Skeletal muscle cell (primary cell): ENCODE data around the gene CDC42BPB.
A peak's percentile ranks its signal among the peaks of the same experiment; 100 is the strongest.
"Not testable (repeated sequence)": the region's sequence is repeated elsewhere in the genome, so short reads cannot be mapped to it uniquely, and the experiment has no call there.

Experiments
- DNase-seq: peaks from one replicate; pipeline ENCODE4 v3.0.0-alpha.2; 2010; ENCODE audit warnings: low read depth
- H3K4me3 ChIP-seq: 2 replicates; pipeline ENCODE4 v1.5.1; 2011; ENCODE audit warnings: low read depth, mild to moderate bottlenecking, control low read depth, low read length, moderate library complexity

Gene CDC42BPB

DNA sequence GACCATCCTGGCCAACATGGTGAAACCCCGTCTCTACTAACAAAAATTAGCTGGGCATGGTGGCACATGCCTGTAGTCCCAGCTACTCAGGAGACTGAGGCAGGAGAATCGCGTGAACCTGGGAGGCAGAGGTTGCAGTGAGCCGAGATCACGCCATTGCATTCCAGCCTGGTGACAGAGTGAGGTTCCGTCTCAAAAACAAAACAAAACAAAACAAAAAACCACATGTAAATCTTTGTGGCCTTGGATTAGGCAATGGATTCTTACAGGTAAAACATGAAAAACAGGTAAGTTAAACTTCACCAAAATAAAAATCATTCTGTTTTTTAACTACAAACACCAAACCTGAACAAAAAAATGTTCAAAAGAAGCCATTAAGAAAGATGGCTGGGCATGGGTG, 31.2 kb downstream of the CDC42BPB start:
- H3K4me3 ChIP-seq, DNase-seq: not testable (repeated sequence)

- peak; percentile 53 for DNase-seq
- peak overlapping the region; percentile 37 for H3K4me3 ChIP-seq
Measured at GRCh38 chr14:103023881-103024473, 33.4 kb downstream of the CDC42BPB start.

- H3K4me3 ChIP-seq = no peak overlapping the region
- DNase-seq = no peak
Measured at GRCh38 chr14:103022685-103023044, 34.7 kb downstream of the CDC42BPB start.

DNA sequence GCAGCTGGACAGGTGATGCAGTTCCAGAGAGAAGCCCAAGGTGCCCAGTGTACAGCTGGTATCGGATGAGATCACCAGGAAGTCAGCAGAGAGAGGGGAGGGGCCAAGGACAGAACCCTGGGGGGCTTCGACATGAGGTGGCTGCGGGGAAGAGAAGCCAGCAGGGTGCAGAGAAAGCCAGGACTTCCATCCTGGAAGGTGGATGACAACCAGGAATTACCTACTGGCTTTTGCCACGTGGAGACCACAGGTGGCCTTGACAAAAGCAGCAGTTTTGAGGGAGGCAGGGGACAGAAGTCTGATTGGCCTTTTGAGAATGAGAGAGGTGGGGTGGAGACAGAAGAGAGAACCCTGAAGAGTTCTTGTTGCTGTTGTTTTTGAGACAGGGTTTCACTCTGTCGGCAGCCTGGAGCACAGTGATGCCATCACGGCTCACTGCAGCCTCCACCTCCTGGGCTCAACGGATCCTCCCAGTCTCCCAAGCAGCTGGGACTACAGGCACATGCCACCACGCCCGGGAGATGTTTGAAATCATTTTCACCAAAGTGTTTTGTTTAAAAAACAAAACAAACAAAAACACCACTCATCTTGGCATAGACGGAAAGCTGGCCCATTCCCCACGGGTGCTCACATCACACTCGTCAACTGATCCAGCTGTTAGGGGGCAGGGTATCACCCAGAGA, 35.2 kb downstream of the CDC42BPB start:
- DNase-seq = no peak
- H3K4me3 ChIP-seq = no peak overlapping the region

GRCh38 chr14:103021684-103022001, 35.7 kb downstream of the CDC42BPB start:
- no peak for DNase-seq
- no peak overlapping the region for H3K4me3 ChIP-seq

DNA sequence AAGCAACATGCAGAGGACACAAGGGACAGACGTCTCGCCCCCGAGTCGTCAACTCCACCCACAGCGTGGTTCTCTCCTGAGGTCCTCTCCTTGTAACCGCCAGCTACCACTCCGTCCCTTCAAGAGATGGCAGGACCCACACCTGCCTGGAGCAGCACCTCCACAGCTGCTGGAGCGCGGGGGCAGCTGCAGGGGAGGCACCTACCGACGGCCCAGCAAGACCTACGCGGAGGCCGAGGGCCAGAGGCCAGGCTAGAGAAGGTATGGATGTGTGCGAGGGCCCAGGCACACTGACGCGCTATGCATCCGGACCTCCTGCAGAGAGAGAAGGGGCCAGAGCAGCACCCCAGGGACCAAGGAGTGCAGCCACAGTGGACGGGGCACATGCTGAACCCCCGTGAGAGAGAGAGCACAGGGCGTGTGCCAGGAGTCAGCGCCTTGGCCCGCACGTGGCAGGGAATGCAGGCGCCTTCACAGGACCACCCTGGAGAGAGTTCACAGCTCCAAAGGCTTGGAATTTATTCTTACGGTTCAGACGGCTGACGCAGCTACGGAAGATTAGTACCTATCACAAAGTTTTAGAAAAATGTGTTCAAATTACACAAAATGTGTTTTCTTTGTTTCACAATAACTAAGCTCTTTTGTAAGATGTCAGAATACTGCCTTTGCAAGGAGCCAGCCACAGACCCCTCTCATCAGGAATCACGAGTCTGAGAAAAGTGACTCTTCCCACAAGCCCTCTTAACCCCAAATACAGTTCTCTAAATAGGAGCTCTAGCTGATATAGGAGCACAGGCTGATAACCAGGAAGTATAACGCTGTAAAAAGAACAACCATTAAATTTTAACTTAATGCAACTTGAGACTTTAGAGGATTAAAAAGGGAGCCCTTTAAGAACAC, 36.8 kb downstream of the CDC42BPB start:
- H3K4me3 ChIP-seq = no peak overlapping the region
- DNase-seq = no peak

- DNase-seq = no peak
- H3K4me3 ChIP-seq = no peak overlapping the region
Measured at GRCh38 chr14:103019826-103020225, 37.5 kb downstream of the CDC42BPB start.

DNA sequence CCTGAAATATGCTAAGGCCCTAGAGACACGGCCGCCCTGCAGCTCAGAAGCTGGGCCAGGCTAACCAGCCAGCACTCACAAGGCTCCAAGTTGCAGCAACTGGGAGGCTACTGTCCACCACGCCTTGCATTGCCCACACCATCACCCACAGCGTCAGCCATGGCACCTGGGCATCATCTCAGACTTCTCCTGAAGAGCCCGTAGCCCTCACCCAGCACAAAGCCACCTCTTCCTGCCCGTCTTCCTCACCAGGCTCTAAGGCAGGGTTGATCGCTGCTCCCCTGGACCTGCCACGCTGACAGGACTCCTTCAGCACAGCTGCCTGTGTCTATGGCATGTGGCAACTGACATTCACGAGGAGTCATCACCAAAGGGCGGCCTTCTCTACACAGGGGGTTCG, 38.1 kb downstream of the CDC42BPB start:
- no peak for DNase-seq
- no peak overlapping the region for H3K4me3 ChIP-seq

GRCh38 chr14:103016594-103016993, 40.8 kb downstream of the CDC42BPB start:
- H3K4me3 ChIP-seq = no peak overlapping the region
- DNase-seq = no peak

- no peak for DNase-seq
- no peak overlapping the region for H3K4me3 ChIP-seq
Measured at GRCh38 chr14:103016071-103016470, 41.3 kb downstream of the CDC42BPB start.

DNA sequence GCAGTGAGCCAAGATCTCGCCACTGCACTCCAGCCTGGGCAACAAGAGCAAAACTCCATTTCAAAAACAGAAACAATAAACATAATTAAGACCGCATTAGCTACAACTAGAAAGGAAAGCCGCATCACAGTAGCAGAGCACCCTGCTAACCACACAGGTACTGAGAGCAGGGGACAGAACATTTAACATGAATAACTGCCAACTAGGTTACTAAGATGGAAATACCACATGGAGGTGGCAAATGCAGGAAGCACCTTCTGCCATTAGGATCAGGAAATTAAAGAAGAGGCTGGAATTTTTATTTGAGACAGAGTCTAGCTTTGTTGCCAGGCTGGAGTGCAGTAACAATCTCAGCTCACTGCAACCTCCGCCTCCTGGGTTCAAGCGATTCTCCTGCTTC, 41.9 kb downstream of the CDC42BPB start:
- no peak for DNase-seq
- no peak overlapping the region for H3K4me3 ChIP-seq

DNA sequence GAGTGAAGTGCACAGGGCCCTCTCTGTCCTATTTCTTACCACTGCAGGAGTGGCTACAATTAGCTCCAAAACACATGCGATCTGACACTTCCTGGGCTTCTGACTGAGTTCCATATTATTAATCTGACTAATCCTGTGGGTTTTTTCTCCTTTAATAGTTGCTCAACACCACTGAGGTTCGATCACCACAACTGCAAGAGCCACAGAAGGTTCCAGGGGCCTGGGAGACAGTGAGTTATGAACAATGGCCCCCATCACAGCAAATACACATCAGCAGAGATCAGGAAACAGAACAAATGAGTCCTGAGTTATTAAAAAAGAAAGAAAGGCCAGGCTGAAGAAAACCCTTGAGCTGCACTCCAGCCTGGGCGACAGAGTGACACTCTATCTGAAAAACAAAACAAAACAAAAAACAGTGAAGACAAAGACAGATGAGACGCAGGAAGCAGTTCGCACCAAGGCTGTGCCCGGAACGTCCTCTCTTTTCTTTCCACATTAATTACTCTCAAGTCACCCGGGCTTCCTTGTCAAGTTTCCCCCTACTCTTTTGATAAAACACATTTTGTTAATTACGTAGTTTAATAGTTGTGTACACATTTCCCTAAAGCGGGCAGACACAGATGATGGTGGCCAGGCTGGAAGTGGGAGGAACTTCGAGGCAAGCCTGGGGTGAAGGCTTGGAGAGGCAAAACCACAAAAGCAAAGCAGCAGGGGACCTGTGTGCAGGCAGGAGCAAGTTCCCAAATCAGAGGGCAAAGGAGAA, 42.7 kb downstream of the CDC42BPB start:
- H3K4me3 ChIP-seq = no peak overlapping the region
- DNase-seq = no peak

GRCh38 chr14:103013028-103013427, 44.3 kb downstream of the CDC42BPB start:
- no peak for DNase-seq
- no peak overlapping the region for H3K4me3 ChIP-seq

GRCh38 chr14:103009559-103009958, 47.8 kb downstream of the CDC42BPB start:
- DNase-seq = no peak
- no peak overlapping the region for H3K4me3 ChIP-seq

GRCh38 chr14:103008768-103009357, 48.5 kb downstream of the CDC42BPB start:
- H3K4me3 ChIP-seq = no peak overlapping the region
- no peak for DNase-seq

DNA sequence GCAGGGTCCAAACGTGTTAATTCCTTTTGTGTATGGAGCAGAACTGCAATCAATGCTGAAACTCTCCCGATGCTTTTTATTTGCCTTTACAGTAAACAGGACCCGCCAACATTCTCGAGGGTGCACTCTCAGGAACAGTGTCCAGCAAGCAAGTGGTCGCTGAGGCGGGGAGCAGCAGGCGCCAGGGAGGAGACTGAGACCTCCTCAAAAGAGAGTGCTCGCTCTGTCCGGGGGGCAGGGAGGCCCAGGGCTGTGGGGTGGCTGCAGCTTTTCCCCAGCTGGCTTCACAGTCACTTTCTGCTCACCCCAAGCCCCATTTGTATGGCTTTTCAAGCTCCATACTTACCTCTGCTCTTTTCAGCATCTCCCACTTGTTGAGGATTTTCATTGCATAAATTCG, 49.2 kb downstream of the CDC42BPB start:
- DNase-seq = no peak
- H3K4me3 ChIP-seq = no peak overlapping the region

GRCh38 chr14:103007555-103007954, 49.8 kb downstream of the CDC42BPB start:
- DNase-seq = no peak
- H3K4me3 ChIP-seq = no peak overlapping the region

GRCh38 chr14:103006991-103007520, 50.3 kb downstream of the CDC42BPB start:
- H3K4me3 ChIP-seq = no peak overlapping the region
- DNase-seq = no peak

GRCh38 chr14:103006106-103006505, 51.2 kb downstream of the CDC42BPB start:
- H3K4me3 ChIP-seq = no peak overlapping the region
- no peak for DNase-seq
